ENCODE data around the gene CUX1.

- TF ChIP-seq POLR2A (IDR thresholded peaks at IDR 0.05; ENCODE audit: low read depth, low read length) = no peak
- no peak for TF ChIP-seq SPI1 (IDR thresholded peaks at IDR 0.05; ENCODE audit: low read depth, low read length)
- TF ChIP-seq TAF1 (IDR thresholded peaks at IDR 0.05; ENCODE audit: low read depth, low read length) = no peak
- no peak for TF ChIP-seq POU2F2 (IDR thresholded peaks at IDR 0.05; ENCODE audit: low read depth, low read length)
- no peak for TF ChIP-seq POLR2AphosphoS5 (IDR thresholded peaks at IDR 0.05; ENCODE audit: low read depth, low read length)
- TF ChIP-seq PAX5 (IDR thresholded peaks at IDR 0.05; ENCODE audit: insufficient read depth, low read length, severe bottlenecking) = no peak
Observed at GRCh38 chr7:102046373-102047117, 229.1 kb downstream of the CUX1 start.

All from GM12891 (cell line).